ENCODE results near the gene CD320.

Gene CD320

GRCh38 chr19:8254286-8255001, 53.7 kb downstream of the CD320 start:
- no peak for DNase-seq (ENCODE audit: low spot score)

- no peak for DNase-seq (ENCODE audit: low spot score)
Measured at GRCh38 chr19:8253678-8254077, 54.5 kb downstream of the CD320 start.

GRCh38 chr19:8252922-8253589, 55.1 kb downstream of the CD320 start:
- peak; percentile 76 for DNase-seq (ENCODE audit: low spot score)
